Mesothelial cell of epicardium (in vitro differentiated cells): ENCODE results near the gene PRDM16. TPM values are rescaled to one million over a fixed set of nuclear protein-coding genes. Genes with fewer than 3 reads are reported as not detected.

Source experiments
- DNase-seq, 2 experiments: peaks; one replicate each; pipeline ENCODE4 v3.0.0; 2021; ENCODE audit warnings: low spot score in 2 of 2; ENCODE audit not compliant: unreplicated experiment in 2 of 2
- H3K27ac Mint-ChIP-seq: 2 replicates; pipeline ENCODE4 v1.8.0; 2021; ENCODE audit warnings: mixed read lengths
- H3K27me3 Mint-ChIP-seq: 2 replicates; pipeline ENCODE4 v1.8.0; 2021; ENCODE audit warnings: low read depth, mixed read lengths
- H3K36me3 Mint-ChIP-seq: 2 replicates; pipeline ENCODE4 v1.8.0; 2021; ENCODE audit warnings: mixed read lengths
- H3K4me1 Mint-ChIP-seq: 2 replicates; pipeline ENCODE4 v1.8.0; 2021; ENCODE audit warnings: mixed read lengths
- H3K4me3 Mint-ChIP-seq: 2 replicates; pipeline ENCODE4 v1.8.0; 2021; ENCODE audit warnings: mild to moderate bottlenecking, moderate library complexity, mixed read lengths
- H3K9me3 Mint-ChIP-seq: 2 replicates; pipeline ENCODE4 v1.8.0; 2021; ENCODE audit warnings: mixed read lengths
- CTCF ChIP-seq: fragments of 200-600 bp; sonication (generic); IDR thresholded peaks from one replicate; pipeline ENCODE4 v1.5.0; 2021; ENCODE audit warnings: antibody characterized with exemption; ENCODE audit not compliant: unreplicated experiment
- total RNA-seq: library from RNA; stranded (reverse); gene quantifications from 3 replicates; pipeline ENCODE4 v1.2.1, GENCODE V29; 2021

PRDM16 gene
- total RNA-seq, 1 donor from 2014 or later = 1.4 TPM

- Mint-ChIP-seq H3K9me3 (no peaks in the 10 kb centered on the region), H3K27ac (no peak overlapping the region), H3K4me3 (no peak overlapping the region)
Measured at GRCh38 chr1:3077081-3077480, 8.1 kb downstream of the PRDM16 start.

DNA sequence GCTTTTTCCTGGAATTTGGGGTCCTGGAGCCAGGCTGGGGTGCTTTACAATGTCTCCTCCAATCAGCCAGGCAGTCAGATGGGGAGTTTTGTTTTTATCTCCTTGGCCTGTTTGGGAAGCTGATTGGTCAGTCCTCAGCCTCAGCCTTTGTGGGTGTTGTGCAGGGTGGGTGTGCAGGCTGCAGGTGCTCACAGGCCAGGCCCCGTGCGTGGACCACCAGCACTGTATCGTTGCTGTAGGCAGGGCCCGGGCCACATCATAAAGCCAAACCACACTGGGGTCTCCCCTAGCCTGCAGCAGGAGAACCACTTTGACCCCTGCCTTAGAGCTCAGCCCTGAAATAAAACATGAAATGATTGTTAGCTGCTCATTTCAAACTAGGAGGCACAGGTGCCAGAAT, 8.6 kb downstream of the PRDM16 start:
- peaks cover 84% of the 10 kb centered on the region for H3K27me3 Mint-ChIP-seq
- no peak overlapping the region for H3K27ac Mint-ChIP-seq
- H3K4me1 Mint-ChIP-seq = peaks cover 3% of the 10 kb centered on the region
- TF ChIP-seq CTCF = no peak
- no peak for DNase-seq
- no peak overlapping the region for H3K4me3 Mint-ChIP-seq
- no peaks in the 10 kb centered on the region for H3K9me3 Mint-ChIP-seq
- H3K36me3 Mint-ChIP-seq = no peaks in the 10 kb centered on the region

More at GRCh38 chr1:3077081-3077480, 8.1 kb downstream of the PRDM16 start:
- Mint-ChIP-seq H3K4me1 (peaks cover 3% of the 10 kb centered on the region), H3K36me3 (no peaks in the 10 kb centered on the region), H3K27me3 (peaks cover 89% of the 10 kb centered on the region)
- DNase-seq = no peak
- TF ChIP-seq CTCF = no peak

- no peak for DNase-seq
- H3K27ac Mint-ChIP-seq = no peak overlapping the region
- no peak overlapping the region for H3K4me3 Mint-ChIP-seq
- TF ChIP-seq CTCF = no peak
- H3K36me3 Mint-ChIP-seq = no peaks in the 10 kb centered on the region
- peaks cover 78% of the 10 kb centered on the region for H3K27me3 Mint-ChIP-seq
- peaks cover 3% of the 10 kb centered on the region for H3K4me1 Mint-ChIP-seq
- no peaks in the 10 kb centered on the region for H3K9me3 Mint-ChIP-seq
Measured at GRCh38 chr1:3078430-3078861, 9.4 kb downstream of the PRDM16 start.

GRCh38 chr1:3078871-3079270, 9.9 kb downstream of the PRDM16 start:
- Mint-ChIP-seq H3K9me3 (no peaks in the 10 kb centered on the region), H3K27me3 (peaks cover 78% of the 10 kb centered on the region), H3K4me3 (no peak overlapping the region), H3K27ac (no peak overlapping the region), H3K4me1 (peaks cover 3% of the 10 kb centered on the region), H3K36me3 (no peaks in the 10 kb centered on the region)
- DNase-seq = no peak
- no peak for TF ChIP-seq CTCF

DNA sequence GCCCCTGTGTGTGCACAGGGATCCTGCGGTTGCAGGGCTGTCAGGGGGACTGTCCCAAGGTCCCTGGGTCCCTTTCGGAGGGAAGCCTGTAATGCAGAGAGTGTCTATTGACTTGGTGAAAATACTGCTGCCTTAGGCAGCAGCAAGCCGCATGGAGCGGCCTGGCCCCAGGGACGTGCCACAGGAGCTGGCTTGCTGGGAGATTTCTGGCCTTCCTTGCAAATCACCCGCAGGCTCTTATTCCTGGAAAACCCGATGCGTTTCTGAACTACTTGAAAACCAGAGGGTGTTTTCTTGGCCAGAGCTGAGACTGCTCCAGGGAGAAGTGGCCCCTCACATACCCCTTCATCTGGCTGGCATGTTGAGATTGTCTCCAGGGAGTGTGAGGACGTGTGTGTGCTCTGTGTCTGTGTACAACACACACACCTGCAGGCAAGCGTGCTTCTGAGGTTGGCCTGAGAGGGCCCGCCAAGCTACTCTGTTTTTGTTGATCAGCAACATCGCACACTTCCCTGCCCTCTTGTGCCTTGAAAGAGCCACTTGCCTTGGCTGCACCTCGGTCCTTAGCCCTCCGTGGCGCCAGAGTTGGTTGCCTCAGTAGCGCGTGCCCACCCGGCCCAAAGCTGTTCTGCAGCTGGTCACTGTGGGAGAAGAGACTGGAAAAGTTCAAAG, 10.5 kb downstream of the PRDM16 start:
- no peak for DNase-seq
- peaks cover 3% of the 10 kb centered on the region for H3K4me1 Mint-ChIP-seq
- H3K9me3 Mint-ChIP-seq = no peaks in the 10 kb centered on the region
- no peak for TF ChIP-seq CTCF
- H3K27me3 Mint-ChIP-seq = peaks cover 72% of the 10 kb centered on the region
- H3K27ac Mint-ChIP-seq = no peak overlapping the region
- H3K4me3 Mint-ChIP-seq = no peak overlapping the region
- no peaks in the 10 kb centered on the region for H3K36me3 Mint-ChIP-seq
